ENCODE measurements around the gene PIK3C2B.
A peak's percentile ranks its signal among the peaks of the same experiment; 100 is the strongest.
"Not testable (repeated sequence)": the region's sequence is repeated elsewhere in the genome, so short reads cannot be mapped to it uniquely, and the experiment has no call there.

Gene PIK3C2B

GRCh38 chr1:204494281-204495077 lies at the start of gene PIK3C2B:
Gene PIK3C2B, minus strand, starts transcription at chr1:204494805. Its CDS starts 25,003 bp downstream, at chr1:204469802.
- DNase-seq (ENCODE audit: low read depth) = peak; percentile 47

DNA sequence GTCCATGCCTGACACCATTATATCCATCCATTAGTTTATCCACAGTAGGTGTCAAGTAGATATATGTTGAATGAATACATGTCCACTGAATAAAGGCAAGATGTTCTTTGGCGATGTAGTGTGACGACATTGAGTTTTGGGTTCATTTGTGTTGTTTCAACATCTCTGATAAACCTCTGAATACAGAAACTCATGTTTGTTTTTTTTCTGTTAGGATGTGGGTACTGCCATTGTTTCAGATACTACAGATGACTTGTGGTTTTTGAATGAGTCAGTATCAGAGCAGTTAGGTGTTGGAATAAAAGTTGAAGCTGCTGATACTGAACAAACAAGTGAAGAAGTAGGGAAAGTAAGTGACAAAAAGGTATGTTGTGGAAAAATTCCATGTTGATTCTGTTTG lies 49.7 kb upstream of the PIK3C2B start:
- no peak for DNase-seq (ENCODE audit: low read depth)

GRCh38 chr1:204541626-204542025 lies 47.0 kb upstream of the PIK3C2B start:
- DNase-seq (ENCODE audit: low read depth) = no peak

DNA sequence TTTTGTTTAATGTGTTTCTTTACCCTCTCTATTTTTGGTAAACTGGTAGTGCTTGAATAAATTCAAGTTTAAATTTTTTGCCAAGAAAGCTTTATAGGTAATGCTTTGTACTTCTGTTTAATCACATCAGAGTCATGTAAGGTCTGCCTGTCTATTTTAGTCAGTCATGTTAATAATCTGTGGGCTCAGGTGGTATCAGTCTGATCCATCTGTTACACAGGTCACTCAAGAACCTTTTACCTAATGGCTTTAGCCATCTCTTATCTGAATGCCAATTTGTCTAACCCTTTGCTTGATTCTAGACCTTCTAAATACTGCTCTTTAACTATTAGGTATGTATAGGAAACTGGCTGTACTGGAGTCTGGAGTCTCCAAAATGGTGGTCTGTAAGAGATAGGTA lies 38.2 kb upstream of the PIK3C2B start:
- no peak for DNase-seq (ENCODE audit: low read depth)

DNA sequence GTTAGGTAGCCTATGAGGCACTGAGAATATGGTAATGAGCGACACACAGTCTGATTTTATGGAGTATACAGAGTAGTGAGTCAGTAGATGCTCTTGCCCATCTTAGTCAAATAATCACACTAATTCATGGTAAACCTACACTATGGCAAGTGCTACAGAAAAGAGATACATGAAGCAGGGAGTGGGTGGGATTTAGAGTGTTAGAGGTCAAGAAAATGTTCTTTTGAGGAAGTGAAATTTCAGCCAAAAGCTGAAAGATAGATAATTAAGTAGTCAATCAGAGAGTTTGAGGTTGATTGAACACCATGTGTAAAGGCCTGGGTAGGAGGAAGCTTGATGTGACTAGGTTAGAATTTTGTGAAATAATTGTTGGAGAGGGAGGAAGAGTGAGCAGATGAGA lies 36.3 kb upstream of the PIK3C2B start:
- DNase-seq (ENCODE audit: low read depth) = no peak

- no peak for DNase-seq (ENCODE audit: low read depth)
Observed at GRCh38 chr1:204529371-204529895, 34.8 kb upstream of the PIK3C2B start.

GRCh38 chr1:204528677-204529076 lies 34.1 kb upstream of the PIK3C2B start:
- no peak for DNase-seq (ENCODE audit: low read depth)

- no peak for DNase-seq (ENCODE audit: low read depth)
Observed at GRCh38 chr1:204528241-204528640, 33.6 kb upstream of the PIK3C2B start.

GRCh38 chr1:204524986-204525385 lies 30.4 kb upstream of the PIK3C2B start:
- DNase-seq (ENCODE audit: low read depth) = no peak

DNA sequence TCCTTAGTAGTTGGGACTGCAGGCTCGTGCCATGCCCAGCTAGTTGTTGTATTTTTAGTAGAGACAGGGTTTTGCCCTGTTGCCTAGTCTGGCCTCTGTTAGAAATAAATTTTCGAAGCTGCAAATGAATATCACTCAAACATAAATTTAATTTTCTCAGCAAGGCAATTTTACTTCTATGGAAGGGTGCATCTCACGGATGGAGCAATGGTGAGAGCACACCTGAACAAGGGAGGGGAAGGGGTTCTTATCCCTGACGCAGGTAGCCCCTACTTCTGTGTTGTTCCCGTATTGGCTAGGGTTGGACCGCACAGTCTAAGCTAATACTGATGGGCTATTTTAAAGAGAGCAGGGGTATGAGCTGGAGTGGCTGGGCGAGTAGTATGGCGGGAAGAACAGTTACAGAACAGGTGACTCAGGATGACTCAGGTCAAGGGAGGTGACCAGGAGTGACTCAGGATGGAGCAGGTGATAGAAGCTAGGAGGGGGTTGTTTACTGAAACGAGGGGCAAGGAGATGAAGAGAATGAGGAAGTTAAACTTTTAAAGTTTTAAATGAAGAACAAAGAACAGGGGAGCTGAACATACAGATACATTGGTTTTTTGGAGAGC lies 29.1 kb upstream of the PIK3C2B start:
- DNase-seq (ENCODE audit: low read depth) = no peak

DNA sequence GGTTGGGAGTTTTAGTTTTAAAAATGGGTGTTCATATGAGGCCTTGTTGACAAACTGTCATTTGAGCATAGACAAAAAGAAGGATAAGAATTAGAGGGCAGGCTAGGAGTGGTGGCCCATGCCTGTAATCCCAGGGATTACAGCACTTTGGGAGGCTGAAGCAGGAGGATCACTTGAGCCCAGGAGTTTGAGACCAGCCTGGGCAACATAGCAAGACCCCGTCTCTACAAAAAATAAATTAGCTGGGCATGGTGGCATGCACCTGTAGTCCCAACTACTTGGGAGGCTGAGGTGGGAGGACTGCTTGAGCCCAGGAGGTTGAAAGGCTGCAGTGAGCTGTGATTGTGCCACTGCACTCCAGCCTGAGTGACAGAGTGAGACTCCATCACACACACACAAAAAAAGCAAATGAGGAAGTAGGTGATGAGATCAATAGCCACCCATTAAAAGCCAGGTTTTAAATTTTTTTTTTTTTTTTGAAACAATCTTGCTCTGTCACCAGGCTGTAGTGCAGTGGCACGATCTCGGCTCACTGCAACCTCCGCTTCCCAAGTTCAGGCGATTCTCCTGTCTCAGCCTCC lies 27.4 kb upstream of the PIK3C2B start:
- not testable (repeated sequence) for DNase-seq (ENCODE audit: low read depth)

- DNase-seq (ENCODE audit: low read depth) = peak; percentile 43
Observed at GRCh38 chr1:204520834-204521709, 26.5 kb upstream of the PIK3C2B start.

DNA sequence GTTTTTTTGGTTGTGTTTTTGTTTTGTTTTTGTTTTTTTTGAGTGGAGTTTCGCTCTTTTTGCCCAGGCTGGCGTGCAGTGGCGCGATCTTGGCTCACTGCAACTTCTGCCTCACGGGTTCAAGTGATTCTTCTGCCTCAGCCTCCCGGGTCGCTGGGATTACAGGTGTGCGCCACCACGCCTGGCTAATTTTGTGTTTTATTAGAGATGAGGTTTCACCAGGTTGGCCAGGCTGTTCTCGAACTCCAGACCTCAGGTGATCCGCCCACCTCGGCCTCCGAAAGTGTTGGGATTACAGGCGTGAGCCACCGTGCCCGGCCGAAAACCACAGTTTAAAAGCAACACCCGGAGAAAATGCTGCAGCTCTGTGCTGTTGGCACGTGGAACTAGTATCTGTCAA lies 22.8 kb upstream of the PIK3C2B start:
- DNase-seq (ENCODE audit: low read depth) = not testable (repeated sequence)

- peak; percentile 82 for DNase-seq (ENCODE audit: low read depth)
Observed at GRCh38 chr1:204516180-204516879, 21.7 kb upstream of the PIK3C2B start, which contains the start of gene MDM4. Gene MDM4, plus strand, starts transcription at chr1:204516406. Its CDS starts 9,113 bp downstream, at chr1:204525519.

GRCh38 chr1:204514828-204515227 lies 20.2 kb upstream of the PIK3C2B start:
- DNase-seq (ENCODE audit: low read depth) = no peak

DNA sequence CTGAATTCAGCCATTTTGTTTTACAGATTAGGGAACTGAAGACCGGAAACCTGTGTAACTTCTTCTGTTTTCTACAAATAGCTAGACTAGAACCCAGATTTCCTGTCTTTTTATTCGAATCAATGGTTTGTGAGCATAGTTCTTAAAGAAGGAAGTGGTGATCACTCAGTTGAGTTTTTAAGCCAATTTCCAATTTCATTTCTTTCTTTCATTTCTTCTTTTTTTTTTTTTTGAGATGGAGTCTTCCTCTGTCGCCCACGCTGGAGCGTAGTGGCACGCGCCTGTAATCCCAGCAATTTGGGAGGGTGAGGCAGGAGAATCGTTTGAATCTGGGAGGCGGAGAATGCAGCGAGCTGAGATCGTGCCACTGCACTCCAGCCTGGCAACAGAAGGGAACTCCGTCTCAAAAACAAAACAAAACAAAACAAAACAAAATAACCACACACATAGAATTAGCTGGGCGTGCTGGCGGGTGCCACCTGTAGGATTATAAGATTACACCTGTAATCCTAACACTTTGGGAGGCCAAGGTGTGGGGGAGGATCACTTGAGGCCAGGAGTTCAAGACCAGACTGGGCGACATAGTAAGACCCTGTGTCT lies 18.6 kb upstream of the PIK3C2B start:
- DNase-seq (ENCODE audit: low read depth) = peak; percentile 25

DNA sequence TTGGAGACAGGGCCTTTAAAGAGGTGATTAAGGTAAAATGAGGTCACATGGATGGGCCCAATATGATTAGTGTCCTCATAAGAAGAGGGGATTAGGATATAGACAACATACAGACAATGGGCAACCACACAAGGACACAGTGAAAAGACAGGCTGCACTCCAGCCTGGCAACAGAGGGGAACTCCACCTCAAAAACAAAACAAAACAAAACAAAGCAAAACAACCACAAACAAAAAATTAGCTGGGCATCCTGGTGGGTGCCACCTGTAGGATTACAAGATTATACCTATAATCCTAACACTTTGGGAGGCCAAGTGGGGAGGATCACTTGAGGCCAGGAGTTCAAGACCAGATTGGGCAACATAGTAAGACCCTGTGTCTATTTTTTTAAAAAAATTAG lies 16.8 kb upstream of the PIK3C2B start:
- DNase-seq (ENCODE audit: low read depth) = no peak

DNA sequence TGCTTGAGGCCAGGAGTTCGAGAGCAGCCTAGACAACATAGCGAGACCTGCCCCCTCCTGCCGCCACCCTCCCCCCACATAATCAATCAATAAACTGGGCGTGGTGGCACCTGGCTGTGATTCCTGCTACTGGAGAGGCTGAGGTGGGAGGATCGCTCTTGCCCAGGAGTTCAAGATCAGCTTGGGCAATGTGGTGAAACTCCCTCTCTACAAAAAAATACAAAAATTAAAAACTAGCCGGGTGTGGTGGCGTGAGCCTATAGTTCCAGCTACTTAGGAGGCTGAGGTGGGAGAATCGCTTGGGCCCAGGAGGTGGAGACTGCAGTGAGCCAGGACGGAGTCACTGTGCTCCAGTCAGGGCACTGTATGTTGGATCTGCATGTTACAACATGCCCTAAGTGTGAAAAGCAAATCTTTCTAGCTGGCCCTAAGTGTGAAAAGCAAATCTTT lies 14.6 kb upstream of the PIK3C2B start:
- DNase-seq (ENCODE audit: low read depth) = no peak

DNA sequence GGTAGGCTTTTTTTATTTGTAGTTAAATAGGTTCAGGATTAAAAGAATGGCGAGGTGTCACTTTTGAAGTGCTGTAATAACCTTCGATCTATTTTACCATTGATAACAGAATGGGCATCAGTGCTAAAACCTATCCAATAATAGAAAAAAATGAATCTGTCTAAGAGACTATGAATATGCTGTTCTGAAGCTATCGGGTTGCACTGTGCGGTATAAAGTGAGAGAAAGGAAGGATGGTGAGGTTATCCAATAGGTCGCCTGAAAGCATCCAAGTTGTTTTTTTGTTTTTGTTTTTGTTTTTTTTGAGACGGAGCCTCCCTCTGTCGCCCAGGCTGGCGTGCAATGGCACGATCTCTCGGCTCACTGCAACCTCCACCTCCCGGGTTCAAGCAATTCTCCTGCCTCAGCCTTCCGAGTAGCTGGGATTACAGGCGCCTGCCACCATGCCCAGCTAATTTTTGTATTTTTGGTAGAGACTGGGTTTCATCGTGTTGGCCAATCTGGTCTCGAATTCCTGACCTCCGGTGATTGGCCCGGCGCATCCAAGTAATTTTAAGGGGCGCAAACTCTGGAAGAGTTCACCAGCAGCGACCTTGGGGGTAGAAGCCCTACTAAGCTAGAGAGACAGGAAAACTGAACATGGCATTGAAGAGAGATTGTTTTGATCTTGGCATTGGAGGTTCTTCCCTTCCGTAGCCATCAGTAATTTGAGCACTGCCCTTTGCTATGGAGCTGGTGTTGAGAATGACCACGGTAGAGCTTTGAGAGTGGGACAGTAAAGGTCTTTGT lies 12.9 kb upstream of the PIK3C2B start:
- no peak for DNase-seq (ENCODE audit: low read depth)

GRCh38 chr1:204506969-204507316 lies 12.3 kb upstream of the PIK3C2B start:
- peak; percentile 86 for DNase-seq (ENCODE audit: low read depth)
